Measurements from ENCODE around the gene TPCN2.

Gene TPCN2

GRCh38 chr11:69115586-69116560 lies 67.1 kb downstream of the TPCN2 start:
- no peak for DNase-seq

GRCh38 chr11:69116671-69117070 lies 67.9 kb downstream of the TPCN2 start:
- no peak for DNase-seq

- DNase-seq: no peak
Observed at GRCh38 chr11:69119190-69119589, 70.5 kb downstream of the TPCN2 start.

GRCh38 chr11:69120096-69120875 lies 71.6 kb downstream of the TPCN2 start:
- no peak for DNase-seq

- DNase-seq: no peak
Observed at GRCh38 chr11:69121021-69121420, 72.3 kb downstream of the TPCN2 start.

GRCh38 chr11:69121621-69122325 lies 73.0 kb downstream of the TPCN2 start:
- no peak for DNase-seq

GRCh38 chr11:69122326-69122629 lies 73.5 kb downstream of the TPCN2 start:
- no peak for DNase-seq

GRCh38 chr11:69122630-69123431 lies 74.1 kb downstream of the TPCN2 start:
- no peak for DNase-seq

GRCh38 chr11:69123593-69124545 lies 75.1 kb downstream of the TPCN2 start:
- DNase-seq: no peak

GRCh38 chr11:69125861-69126260 lies 77.1 kb downstream of the TPCN2 start:
- no peak for DNase-seq

GRCh38 chr11:69126286-69126685 lies 77.6 kb downstream of the TPCN2 start:
- no peak for DNase-seq

- DNase-seq: no peak
Observed at GRCh38 chr11:69127081-69127850, 78.5 kb downstream of the TPCN2 start.

GRCh38 chr11:69127884-69128283 lies 79.2 kb downstream of the TPCN2 start:
- DNase-seq: no peak

GRCh38 chr11:69129053-69129452 lies 80.3 kb downstream of the TPCN2 start:
- no peak for DNase-seq

- DNase-seq: no peak
Observed at GRCh38 chr11:69129647-69130046, 80.9 kb downstream of the TPCN2 start.

- DNase-seq: no peak
Observed at GRCh38 chr11:69130654-69131053, 81.9 kb downstream of the TPCN2 start.

GRCh38 chr11:69131121-69131566 lies 82.4 kb downstream of the TPCN2 start:
- DNase-seq: no peak

- no peak for DNase-seq
Observed at GRCh38 chr11:69131644-69132300, 83.0 kb downstream of the TPCN2 start.

- no peak for DNase-seq
Observed at GRCh38 chr11:69132301-69132670, 83.6 kb downstream of the TPCN2 start.

- DNase-seq: no peak
Observed at GRCh38 chr11:69133251-69133650, 84.5 kb downstream of the TPCN2 start.

All from NCI-H774 (cell line).